WTC11 (cell line): Measurements from ENCODE around the gene PRKAR2B.

Source experiments
- CTCF ChIP-seq: fragments of 200-600 bp; IDR thresholded peaks from 2 replicates; pipeline ENCODE4 v1.8.0; 2022; ENCODE audit warnings: antibody characterized with exemption
- MAX ChIP-seq: sonication (generic); formaldehyde crosslinking; IDR thresholded peaks from 2 replicates; pipeline ENCODE4 v1.8.0; 2022; ENCODE audit warnings: mild to moderate bottlenecking, missing genetic modification reagents
- NR2C2 ChIP-seq: sonication (generic); formaldehyde crosslinking; IDR thresholded peaks from 2 replicates; pipeline ENCODE4 v1.8.0; 2022; ENCODE audit warnings: mild to moderate bottlenecking, missing genetic modification reagents
- PREB ChIP-seq: sonication (generic); formaldehyde crosslinking; IDR thresholded peaks from 2 replicates; pipeline ENCODE4 v1.8.1; 2022; ENCODE audit warnings: mild to moderate bottlenecking, missing genetic modification reagents, moderate library complexity, borderline replicate concordance
- USF1 ChIP-seq: sonication (generic); formaldehyde crosslinking; IDR thresholded peaks from 2 replicates; pipeline ENCODE4 v1.8.0; 2022; ENCODE audit warnings: mild to moderate bottlenecking, missing genetic modification reagents

GRCh38 chr7:106999023-106999422, 45.5 kb upstream of the PRKAR2B start:
- TF ChIP-seq USF1 (no peak), MAX (CRISPR knock-in tag) (no peak), CTCF (no peak), PREB (CRISPR knock-in tag) (no peak), NR2C2 (CRISPR knock-in tag) (no peak)
